ENCODE measurements around the gene PROKR2. TPM values are rescaled to one million over a fixed set of nuclear protein-coding genes. Genes with fewer than 3 reads are reported as not detected.

PROKR2 gene
- total and polyA plus RNA-seq, 2 of the 13 experiments (the other 11 are each of a cell fraction or from before 2014, with no cell fraction given), result not detected

GRCh38 chr20:5297280-5298004 is 19.3 kb downstream of the PROKR2 start (continued):
- no peak for TF ChIP-seq ZNF362 (CRISPR knock-in tag; IDR thresholded peaks at IDR 0.05; ENCODE audit: borderline replicate concordance)
- 0 out of 2 replicates have a peak, but pooled peaks have one; percentile 26 for TF ChIP-seq ZSCAN31 (CRISPR knock-in tag; IDR thresholded peaks at IDR 0.05; ENCODE audit: low read depth)
- TF ChIP-seq THAP9 (CRISPR knock-in tag; IDR thresholded peaks at IDR 0.05; ENCODE audit: borderline replicate concordance), result no peak
- no peak for TF ChIP-seq REST (IDR thresholded peaks at IDR 0.05; ENCODE audit: borderline replicate concordance in 1 of 2, low read depth in 1 of 2, low read length in 2 of 2)
- TF ChIP-seq SMAD3 (CRISPR knock-in tag; IDR thresholded peaks at IDR 0.05), result no peak
- TF ChIP-seq SALL2 (CRISPR knock-in tag; IDR thresholded peaks at IDR 0.05), result no peak
- 0 out of 2 replicates have a peak, but pooled peaks have one; percentile 17 for TF ChIP-seq MEIS2 (CRISPR knock-in tag; IDR thresholded peaks at IDR 0.05)
- peak; percentile 68 for TF ChIP-seq BCL6 (CRISPR knock-in tag; IDR thresholded peaks at IDR 0.05)
- TF ChIP-seq SIX4 (CRISPR knock-in tag; IDR thresholded peaks at IDR 0.05), result no peak
- TF ChIP-seq ARID5B (CRISPR knock-in tag; IDR thresholded peaks at IDR 0.05), result peak; percentile 74
- peak; percentile 8 for TF ChIP-seq TEAD3 (CRISPR knock-in tag; optimal IDR thresholded peaks at IDR 0.05; ENCODE audit: borderline replicate concordance)
- peak; percentile 68 for TF ChIP-seq MAX (IDR thresholded peaks at IDR 0.05)
- peak; percentile 78; the same call in 1 of the 2 replicates for TF ChIP-seq TBX3 (IDR thresholded peaks at IDR 0.05; ENCODE audit: borderline replicate concordance)
- TF ChIP-seq E2F5 (CRISPR knock-in tag; conservative IDR thresholded peaks at IDR 0.05), result no peak
